NCI-H748 treated with DMSO at 0.1 percent for 48 hours (cell line): ENCODE measurements around the gene CYP27B1.
A peak's percentile ranks its signal among the peaks of the same experiment; 100 is the strongest.

ENCODE experiments used
- DNase-seq: peaks from one replicate; lab custom pipeline; 2025; lab: John Stamatoyannopoulos, UW

CYP27B1 gene

DNA sequence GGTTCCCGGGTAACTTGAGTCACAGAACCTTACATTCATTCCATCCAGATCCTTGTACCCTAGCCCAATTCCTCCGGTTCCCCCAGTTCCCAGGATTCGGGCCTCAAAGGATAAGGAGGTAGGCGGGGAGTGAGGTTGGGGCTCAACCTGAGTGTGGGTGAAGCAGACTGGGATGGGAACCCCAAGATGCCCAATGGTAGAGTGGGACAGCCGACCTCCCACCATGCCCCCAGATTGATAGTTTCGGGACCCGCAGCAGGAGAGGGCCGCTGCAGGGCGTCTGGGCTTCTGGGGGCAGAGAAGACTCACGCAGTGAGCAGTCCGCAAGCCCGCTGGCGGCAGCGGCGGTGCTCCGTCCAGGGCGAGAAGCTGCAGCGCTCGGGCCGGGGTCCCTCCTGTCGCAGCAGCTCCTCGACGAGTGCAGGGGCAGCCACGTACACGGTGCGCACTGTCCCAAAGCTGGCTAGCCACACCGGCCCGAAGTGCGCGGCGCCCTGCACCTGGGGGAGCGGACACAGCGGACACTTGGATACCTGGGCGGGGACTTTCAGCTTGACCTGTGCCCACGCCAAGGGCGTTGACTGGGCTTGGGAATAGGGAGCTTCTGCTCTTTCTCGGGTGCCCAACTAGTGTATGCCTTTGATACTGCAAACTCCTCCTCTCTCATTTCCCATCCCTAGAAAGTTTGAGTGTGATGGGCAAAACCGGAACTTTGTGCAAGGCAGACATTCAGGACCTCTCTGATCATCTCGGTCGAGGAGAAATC lies 997 bp downstream of the CYP27B1 start:
- no peak for DNase-seq

DNA sequence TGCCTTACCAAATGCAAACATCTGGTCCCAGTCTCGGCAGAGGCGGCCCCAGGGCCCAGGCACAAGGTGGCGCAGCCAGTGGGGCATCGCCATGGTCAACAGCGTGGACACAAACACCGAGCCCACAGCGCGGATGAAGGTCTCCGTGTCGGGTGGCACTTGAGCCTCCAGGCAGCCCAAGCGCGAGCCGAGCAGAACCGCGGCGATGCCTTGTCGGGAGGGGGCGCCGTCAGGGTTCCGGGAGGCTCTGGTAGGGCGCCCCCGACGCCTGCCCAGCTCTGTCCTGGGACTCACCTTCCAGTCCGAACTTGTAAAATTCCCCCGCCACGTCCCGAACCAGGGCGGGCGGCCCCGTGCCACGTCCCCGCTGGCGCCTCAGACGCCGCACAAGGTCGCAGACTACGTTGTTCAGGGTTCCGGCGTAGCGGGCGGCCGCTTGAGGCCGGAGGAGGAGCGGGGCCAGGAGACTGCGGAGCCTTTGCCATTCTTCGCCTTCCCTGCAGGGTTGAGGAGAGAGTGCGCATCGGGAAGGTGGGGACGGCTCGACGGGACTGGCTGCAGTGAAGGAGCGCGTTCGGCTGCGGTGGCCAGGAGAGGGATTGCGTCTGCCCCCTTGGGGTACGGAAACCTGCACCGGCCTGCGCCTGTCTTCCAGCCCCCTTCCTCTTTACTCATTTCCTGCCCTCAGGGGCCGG lies 1.7 kb downstream of the CYP27B1 start:
- DNase-seq, result no peak

DNA sequence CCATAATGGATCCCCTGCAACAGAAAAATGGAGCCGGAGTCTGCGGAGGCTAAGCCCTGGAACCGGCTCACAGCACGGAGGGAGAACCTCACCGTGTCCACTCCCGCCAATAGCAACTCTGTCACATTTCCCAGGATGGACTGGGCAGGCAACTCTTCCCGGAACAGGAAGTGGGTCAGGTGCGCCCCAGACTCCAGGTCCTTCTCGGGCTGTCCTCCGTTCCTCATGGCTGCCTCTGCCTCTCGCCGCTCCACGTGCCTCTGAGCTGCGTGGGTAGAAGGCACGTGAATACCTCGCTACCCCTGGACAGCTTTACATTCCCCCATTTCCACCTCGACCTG lies 2.2 kb downstream of the CYP27B1 start:
- DNase-seq, result no peak

DNA sequence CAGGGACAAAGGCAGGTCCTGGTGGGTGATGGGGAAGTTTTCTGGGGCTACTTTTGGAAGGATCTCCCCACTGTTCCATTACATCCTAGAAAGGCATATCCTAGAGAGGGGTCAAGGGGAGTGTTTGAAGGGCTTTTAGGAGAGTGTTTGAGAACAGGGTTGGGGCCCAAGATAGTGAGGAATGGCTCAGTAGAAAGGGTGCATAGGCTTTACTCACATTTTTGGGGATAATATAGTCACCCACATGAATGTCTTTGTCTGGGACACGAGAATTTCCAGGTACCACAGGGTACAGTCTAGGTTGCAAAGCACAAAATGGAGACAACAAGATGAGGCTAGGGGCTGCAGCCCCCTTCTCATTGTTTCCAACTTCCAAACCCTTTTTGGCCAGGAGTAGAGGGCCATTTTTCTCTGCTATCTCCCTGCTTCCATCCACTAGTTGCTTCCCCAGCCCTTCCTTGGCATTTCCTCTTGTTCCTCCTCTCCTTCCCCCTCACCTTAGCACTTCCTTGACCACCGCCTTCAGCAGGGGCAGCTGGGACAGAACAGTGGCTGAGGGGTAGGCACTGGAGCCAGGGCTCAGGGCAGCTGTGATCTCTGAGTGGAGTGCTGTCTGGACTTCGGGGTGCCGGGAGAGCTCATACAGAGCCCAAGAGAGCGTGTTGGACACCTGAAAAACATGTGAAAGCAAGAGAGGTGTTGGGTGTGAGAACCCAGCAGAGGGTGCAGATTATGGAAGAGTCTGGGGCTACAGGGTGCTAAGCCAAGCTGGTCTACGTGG lies 2.8 kb downstream of the CYP27B1 start:
- no peak for DNase-seq

DNA sequence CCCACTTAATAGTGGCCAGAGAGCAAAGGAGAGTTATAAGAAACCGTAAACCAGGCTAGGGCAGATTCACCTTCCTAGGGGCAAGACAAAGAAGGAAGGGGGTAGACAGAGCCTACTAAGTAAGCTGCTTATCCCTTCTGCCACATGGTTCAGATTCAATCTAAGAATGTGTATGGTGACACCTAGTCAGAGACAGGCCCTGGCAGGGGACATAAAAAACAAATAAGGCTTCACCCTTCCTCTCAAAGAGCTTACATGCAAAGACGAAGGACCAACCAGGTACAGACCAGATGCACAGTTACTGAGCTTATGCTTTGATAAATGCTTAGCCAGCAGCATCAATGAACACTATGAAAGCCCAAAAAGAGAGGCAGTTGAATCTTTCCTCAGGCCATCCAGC lies 4.4 kb downstream of the CYP27B1 start:
- DNase-seq, result no peak

DNA sequence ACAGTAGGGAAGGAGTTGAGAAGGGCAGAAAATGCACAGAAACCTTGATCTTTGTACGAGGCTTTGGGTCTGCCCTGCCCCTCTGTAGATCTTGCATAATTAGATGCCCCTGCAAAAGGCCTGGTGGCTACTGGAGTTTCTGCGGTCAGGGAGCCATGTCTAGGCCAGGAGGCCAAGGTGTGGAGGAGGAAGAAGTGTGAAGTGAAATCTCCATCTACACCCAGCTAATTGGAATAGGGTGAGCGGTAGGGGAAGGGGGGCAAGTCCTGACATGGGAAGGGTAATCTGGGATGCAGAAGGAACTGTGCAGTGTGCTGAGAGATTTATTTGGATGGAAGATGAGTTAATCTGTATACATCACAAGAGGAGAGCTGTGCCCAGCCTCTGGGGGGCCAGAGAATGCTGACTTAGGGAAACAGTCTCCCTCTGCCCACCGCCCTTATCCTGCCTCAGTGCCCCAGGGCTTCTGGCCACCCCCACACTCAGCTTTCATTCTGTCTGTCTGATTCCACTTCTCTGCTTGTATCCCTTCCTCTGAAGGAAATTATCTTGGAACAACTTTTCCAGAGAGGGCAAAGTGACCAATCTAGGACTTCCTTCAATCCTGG lies 5.4 kb downstream of the CYP27B1 start:
- no peak for DNase-seq

DNA sequence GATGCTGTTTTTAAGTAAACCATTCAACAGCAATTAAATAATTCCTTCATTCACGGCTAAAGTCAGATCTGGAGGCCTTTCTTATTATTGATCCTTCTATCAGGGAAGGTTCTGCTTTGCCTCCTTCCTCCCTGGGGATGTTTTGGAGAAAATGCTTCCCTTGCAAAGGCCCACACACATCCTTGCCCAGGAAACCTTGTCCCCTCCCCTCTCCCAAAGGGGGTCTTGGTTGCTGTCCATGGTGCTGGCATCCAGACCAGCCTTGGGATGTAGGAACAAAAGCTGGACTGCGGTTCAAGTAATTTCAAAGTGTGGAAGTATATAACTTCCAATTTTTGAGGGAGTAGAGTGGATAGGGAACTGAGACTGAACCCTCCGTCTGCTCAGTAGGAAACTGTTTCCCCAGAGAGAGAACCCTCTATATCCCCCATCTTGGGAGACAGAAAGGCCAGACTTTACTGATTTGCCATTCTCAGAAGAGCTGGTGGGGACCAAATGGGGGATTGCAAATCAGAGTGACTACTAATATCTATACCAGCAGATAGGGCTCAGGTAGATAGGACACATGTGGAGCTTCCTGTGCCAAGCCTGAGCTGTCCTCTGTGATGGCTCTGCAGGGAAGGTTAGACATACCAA lies 6.4 kb downstream of the CYP27B1 start:
- DNase-seq, result no peak

DNA sequence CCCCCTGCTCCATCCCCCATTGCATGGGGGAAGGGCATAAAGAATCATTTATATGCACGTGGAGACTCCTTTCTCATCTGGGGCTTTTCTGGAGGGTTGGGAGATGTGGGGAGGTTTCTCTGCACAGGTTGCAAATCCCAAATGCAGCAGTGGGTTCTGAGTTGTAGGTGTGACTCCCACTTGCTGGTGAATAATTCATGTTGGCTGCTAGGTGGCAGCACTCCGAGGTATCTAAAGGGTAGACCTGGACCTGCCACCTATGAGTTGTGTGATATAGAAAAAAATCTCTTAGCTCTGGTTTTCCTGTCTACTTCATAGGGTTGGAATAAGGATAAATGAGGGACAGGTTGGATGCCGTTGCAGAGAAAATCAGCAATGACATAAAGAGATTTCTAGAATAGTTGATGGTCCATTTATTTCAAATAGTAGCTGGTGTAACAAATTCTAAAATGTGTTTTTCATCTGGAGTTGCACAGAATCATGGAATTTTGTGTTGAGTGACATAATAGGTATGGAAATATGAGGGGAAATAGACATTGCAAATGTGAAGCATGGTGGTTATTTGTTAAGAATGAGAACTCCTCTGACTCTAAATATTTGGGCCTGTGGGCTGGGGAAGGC lies 7.4 kb downstream of the CYP27B1 start:
- DNase-seq, result no peak

DNA sequence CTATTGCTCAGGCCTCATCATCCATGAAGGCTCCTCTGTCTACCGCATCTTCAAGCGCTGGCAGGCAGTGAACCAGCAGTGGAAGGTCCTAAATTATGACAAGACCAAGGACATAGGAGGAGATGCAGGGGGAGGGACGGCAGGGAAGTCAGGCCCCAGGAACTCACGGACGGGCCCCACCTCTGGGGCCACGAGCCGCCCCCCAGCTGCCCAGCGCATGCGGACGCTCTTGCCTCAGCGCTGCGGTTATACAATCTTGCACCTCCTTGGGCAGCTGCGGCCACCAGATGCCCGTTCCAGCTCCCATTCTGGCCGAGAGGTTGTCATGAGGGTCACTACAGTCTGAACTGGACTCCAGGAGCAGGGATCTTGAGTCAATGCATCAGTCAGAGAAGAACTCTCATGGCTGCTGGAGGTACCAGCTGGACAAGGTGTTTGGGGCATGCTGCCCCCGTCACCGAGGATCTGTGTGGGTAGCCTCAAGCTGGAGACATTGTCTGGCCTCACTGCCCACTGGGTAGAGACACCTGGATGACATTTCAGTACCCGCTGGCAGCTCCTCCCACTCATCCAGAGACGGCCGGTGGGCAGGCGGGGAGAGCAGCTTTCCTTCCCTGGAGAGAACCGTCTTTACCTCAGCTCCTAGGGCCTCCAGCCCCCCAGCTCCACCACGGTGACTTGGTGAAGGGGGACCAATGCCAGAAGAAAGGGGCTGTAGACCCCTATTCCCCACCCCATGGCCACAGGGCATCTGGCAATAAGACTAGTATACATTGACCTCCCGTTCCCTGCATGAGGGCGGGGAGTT lies 8.1 kb downstream of the CYP27B1 start:
- DNase-seq, result no peak

DNA sequence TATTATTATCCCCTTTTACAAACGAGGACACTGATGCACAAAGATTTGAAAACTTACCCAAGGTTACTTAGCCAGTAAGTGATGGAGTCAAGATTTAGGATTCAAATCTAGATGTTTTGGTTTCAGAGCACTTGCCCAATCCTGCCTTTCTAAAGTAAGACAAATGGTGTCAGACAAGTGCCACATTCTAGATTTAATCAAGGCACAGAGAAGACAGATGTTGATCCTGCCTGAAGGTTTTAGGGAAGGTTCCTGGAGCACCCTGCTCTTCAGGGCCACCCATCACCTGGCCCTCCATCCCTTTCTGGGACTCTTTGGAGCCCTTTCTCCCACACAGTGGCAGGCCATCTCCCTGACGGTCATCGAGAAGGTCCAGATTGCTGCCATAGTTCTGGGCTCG lies 9.1 kb downstream of the CYP27B1 start:
- no peak for DNase-seq

DNA sequence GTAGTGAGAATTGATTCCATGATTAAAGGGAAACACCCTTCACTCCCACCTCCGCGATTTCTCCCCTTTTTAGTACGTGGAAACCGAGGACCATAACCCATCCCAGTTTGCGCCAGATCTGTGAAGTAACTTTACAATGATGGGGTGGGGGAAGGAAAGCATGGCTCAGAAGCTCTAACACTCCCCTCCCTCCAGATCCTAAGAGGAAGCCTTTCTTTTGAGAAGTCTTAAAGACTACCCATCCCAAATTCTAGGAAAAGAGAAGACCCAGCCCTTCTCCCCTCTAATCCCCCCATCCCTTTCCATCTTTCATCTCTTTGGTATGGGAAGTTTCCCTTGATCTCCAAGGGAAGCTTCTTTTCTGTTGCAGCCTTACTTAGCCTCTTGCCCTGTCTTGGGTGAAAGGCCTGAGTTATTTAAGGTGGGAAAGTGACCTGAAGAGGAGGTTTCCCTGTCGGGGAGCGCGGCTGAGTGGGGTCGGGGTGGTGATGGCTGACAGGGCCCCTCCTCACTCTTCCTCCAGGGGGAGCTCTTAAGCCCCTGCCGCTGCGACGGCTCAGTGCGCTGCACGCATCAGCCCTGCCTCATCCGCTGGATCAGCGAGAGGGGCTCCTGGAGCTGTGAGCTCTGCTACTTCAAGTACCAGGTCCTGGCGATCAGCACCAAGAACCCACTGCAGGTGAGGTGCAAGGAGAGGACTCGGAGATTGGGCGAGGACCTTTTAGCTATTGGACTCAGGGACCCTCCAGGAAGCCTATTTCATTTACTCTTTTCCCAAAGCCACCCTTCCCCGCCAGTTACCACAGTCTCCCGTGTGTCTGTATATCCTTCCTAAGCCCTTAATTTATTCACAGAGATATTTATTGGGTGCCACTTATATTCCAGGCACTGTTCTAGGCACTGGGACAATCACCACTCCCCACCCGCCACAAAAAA lies 10.2 kb downstream of the CYP27B1 start:
- DNase-seq, result peak; percentile 42

DNA sequence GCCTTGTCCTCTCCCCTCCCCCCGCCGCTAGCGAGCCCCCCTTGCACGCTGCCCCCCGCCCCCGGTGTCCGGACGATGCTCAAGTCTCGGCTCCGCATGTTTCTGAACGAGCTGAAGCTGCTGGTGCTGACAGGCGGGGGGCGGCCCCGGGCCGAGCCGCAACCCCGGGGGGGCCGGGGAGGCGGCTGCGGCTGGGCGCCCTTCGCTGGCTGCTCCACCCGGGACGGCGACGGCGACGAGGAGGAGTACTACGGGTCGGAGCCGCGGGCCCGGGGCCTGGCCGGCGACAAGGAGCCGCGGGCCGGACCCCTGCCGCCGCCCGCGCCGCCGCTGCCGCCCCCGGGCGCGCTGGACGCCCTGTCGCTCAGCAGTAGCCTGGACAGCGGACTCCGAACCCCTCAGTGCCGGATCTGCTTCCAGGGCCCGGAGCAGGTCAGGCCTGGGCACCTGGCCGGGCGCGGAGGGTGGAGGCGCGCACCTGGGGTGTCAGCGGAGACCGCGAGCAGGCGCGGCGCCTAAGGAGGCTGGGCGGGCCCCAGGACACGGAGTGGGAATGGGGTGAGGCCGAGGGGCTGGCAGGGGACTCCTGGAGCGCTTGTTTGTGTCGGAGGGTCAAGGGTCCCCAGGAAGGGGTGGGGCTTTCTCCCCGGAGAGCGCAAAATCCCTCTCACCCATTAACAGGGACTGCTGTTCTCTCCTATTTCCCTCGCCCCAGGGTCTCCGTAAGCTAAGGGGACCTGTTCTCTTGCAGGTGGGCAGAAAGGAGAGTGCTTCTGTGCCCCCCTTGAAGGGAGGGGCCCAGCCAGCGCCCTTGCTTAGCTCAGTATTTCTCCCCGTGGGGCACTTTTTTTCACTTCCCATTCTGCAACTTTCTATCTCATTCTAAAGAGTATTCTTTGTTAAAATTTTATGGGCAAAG lies 11.2 kb downstream of the CYP27B1 start:
- no peak for DNase-seq

DNA sequence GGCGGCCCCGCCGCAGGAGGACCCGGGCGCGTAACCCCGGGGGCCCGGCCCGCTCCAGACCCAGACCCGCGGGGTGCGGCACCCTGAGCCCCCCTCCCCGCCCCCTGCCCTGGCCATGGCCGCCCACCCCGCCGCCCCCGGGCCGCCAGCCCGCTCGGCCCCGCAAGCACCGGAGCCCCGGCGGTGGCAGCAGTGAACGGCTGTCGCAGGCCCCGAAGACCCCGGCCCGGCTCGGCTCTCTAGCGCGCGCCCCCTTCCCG lies 11.8 kb downstream of the CYP27B1 start:
- DNase-seq, result no peak

DNA sequence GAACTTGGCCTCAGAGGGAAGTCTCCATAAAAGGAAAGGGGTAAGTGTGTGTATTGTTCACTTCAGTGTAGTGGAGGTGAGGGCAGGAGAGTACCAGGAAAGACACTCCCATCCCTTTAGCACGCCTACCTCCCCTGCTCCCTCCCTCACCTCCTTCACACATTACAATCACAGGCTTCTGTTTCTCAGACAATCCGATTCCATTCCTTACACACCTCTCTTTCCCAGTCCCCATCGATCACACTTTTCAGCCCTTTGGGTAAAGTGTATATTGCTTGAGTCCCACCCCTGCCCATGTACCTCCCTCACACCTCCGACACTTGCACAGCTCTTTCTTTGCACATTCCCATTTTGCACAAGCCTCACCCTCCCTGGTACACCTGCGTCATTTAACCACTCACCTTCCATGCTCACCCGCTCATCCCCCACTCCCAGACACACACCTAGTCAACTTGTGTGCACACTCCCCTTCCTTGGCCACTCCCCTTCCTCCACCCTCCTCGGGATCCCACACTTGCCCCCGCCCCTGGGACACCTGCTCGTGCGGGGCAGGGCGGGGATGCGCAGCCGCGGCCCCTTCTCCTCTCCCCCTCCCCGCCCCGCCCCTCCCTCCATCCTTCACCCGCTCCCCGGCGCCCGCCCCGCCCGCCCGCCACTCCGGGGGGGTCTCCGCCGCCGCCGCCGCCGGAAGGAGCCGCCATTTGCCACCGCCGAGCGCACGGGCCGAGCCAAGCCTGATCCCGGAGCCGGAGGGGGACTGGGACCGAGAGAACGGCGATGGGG lies 12.3 kb downstream of the CYP27B1 start, which contains the start of gene MARCHF9:
MARCHF9 (plus strand) TSS at position 693 of the 783 bp plus-strand sequence. CDS start 426 bp downstream, outside the sequence.
- DNase-seq, result peak; percentile 84

DNA sequence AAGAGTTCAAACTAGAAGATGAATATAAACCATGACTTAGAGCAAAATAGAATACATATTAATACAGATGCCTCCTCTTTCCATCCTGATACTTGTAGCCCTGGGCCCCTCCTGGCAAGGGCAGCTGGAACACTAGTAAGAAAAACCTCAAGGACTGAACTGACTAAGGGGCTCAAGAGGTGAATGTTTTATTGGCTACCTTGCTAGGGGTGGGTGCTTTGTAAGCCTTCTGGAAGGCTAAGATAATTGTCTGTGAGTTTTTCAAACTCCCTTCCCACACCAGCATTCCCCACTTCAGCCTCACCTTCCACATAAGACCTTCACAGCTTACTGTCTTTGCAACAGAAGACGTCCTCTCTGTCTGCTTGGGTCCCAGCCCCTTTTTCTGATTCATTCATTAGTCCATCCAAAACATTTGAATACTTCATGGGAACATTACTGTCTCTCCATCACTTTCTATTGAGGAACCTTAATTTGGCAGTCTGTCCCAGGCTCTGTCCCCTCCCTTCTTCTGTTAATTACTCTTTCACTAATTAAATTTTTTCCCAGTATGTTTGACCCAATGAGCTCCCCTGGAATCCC lies 13.0 kb downstream of the CYP27B1 start:
- DNase-seq, result no peak

DNA sequence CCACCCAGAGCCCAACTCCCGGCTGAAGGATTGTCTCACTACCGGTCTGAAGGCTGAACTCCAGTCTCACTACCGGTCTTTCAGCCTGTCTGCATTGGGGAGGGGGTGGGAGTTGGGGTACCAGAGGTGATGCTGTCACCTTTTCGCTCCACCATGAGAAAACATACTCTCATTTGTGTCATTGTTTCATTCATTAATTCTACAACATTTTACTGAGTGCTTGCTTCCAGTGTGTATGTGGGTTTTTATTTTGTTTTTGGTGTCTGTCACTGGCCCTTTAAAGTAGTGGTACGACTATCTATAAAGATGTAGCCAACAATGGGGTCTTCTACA lies 14.2 kb downstream of the CYP27B1 start:
- DNase-seq, result no peak

DNA sequence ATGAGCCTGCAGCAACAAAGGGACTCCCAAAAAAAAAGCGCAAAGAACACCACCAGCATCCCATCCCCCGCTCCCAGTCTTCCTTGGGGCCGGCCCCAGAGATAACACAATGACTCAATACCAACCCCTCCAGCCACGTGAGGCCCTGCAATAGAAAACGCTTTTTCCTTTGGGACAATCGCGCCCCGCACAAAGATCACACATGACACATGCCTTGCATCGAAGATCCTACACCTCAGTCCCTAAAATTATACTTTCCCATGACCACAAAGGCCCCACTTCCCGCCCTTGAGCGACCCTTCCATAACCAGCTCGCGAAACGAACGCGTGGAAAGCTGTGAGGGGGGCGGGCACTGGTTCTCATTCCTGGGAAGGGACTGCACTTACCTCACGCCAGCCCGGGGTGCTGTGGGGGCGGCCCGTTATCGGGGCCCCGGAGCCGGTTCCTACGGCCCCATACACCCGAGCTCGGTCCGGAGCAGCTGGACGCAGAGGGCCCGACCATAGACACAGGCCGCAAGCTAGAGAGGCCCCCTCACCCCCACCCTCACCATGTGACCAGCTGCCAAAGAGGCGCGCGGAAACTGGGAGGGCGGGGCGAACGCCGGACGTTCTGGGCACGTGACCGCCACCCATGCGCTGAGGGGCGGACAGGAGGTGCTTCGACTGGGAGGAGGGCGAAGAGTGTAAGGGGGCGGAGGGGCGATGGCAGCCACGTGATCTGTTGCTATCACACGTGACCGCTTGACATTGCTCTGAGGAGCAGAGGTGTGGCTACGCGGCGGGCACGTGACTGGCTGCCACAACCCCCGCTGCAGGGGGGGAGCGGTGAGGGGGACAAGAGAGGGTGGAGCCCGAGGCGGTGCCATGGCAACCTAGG lies 14.8 kb downstream of the CYP27B1 start, which contains the start of gene CDK4:
CDK4 (minus strand) TSS at position 523 of the 880 bp plus-strand sequence. CDS start 593 bp downstream, outside the sequence.
- peak; percentile 97 for DNase-seq
